Fibroblast of peridontal ligament (primary cell): ENCODE data around the gene C2orf49.

Experiments
- DNase-seq: peaks from one replicate; pipeline ENCODE4 v3.0.0-alpha.2; 2010; ENCODE audit errors: extremely low read depth

The C2orf49 gene

GRCh38 chr2:105337122-105338019, at the start of gene C2orf49:
Gene C2orf49 (plus strand): TSS chr2:105337540. CDS start chr2:105337588, 48 bp downstream.
- peak; percentile 85 for DNase-seq

- DNase-seq = peak; percentile 54
These were observed 49.6 kb upstream of the C2orf49 start for GRCh38 chr2:105287692-105288091.

- DNase-seq = no peak
These were observed 49.2 kb upstream of the C2orf49 start for GRCh38 chr2:105288133-105288532.

- DNase-seq = no peak
These were observed 46.2 kb upstream of the C2orf49 start for GRCh38 chr2:105290981-105291660.

- DNase-seq = peak; percentile 33
These were observed 45.4 kb upstream of the C2orf49 start for GRCh38 chr2:105291981-105292380.

GRCh38 chr2:105294046-105294445, 43.3 kb upstream of the C2orf49 start:
- no peak for DNase-seq

- peak; percentile 82 for DNase-seq
These were observed 42.4 kb upstream of the C2orf49 start for GRCh38 chr2:105294844-105295481.

GRCh38 chr2:105296017-105296611, 41.2 kb upstream of the C2orf49 start:
- no peak for DNase-seq

- no peak for DNase-seq
These were observed 40.1 kb upstream of the C2orf49 start for GRCh38 chr2:105297216-105297615.

- no peak for DNase-seq
These were observed 39.3 kb upstream of the C2orf49 start for GRCh38 chr2:105298017-105298416.

GRCh38 chr2:105299290-105299689, 38.0 kb upstream of the C2orf49 start:
- no peak for DNase-seq

- DNase-seq = no peak
These were observed 35.7 kb upstream of the C2orf49 start for GRCh38 chr2:105301646-105302045.

- no peak for DNase-seq
These were observed 30.2 kb upstream of the C2orf49 start for GRCh38 chr2:105307146-105307545.

- no peak for DNase-seq
These were observed 29.8 kb upstream of the C2orf49 start for GRCh38 chr2:105307550-105307949.

- DNase-seq = no peak
These were observed 29.4 kb upstream of the C2orf49 start for GRCh38 chr2:105307962-105308361.

GRCh38 chr2:105308382-105309146, 28.8 kb upstream of the C2orf49 start:
- DNase-seq = no peak

- DNase-seq = no peak
These were observed 28.2 kb upstream of the C2orf49 start for GRCh38 chr2:105309147-105309545.

- DNase-seq = no peak
These were observed 23.5 kb upstream of the C2orf49 start for GRCh38 chr2:105313877-105314276.

GRCh38 chr2:105315314-105315713, 22.0 kb upstream of the C2orf49 start:
- no peak for DNase-seq

- no peak for DNase-seq
These were observed 19.4 kb upstream of the C2orf49 start for GRCh38 chr2:105317937-105318336.

- DNase-seq = no peak
These were observed 16.6 kb upstream of the C2orf49 start for GRCh38 chr2:105320651-105321215.
